Ovary (tissue), 3 donors: ENCODE results near the gene PCBP3.
"Not testable (repeated sequence)": the region's sequence is repeated elsewhere in the genome, so short reads cannot be mapped to it uniquely, and the experiment has no call there.

Source experiments
- EP300 ChIP-seq: sonication (generic); formaldehyde crosslinking; IDR thresholded peaks from one replicate; pipeline ENCODE4 v1.6.1; 2017; ENCODE audit warnings: antibody characterized with exemption
- POLR2A ChIP-seq: fragments of 450-650 bp; IDR thresholded peaks from one replicate; pipeline ENCODE4 v1.6.1; 2017; ENCODE audit warnings: antibody characterized with exemption, mild to moderate bottlenecking, moderate library complexity
- TF ChIP-seq, protein P1 (sequence below), 3 donors: fragments of 450-650 bp in 2 of 3; fragments of 200-600 bp in 1 of 3; IDR thresholded peaks; one replicate each; pipeline versions ENCODE4 v1.5.1 to v1.8.0; 2016 to 2022; ENCODE audit warnings: antibody characterized with exemption in 3 of 3, mild to moderate bottlenecking in 1 of 3
- donor health status: DM: no; HTN: no; CAD: no.

DNA sequence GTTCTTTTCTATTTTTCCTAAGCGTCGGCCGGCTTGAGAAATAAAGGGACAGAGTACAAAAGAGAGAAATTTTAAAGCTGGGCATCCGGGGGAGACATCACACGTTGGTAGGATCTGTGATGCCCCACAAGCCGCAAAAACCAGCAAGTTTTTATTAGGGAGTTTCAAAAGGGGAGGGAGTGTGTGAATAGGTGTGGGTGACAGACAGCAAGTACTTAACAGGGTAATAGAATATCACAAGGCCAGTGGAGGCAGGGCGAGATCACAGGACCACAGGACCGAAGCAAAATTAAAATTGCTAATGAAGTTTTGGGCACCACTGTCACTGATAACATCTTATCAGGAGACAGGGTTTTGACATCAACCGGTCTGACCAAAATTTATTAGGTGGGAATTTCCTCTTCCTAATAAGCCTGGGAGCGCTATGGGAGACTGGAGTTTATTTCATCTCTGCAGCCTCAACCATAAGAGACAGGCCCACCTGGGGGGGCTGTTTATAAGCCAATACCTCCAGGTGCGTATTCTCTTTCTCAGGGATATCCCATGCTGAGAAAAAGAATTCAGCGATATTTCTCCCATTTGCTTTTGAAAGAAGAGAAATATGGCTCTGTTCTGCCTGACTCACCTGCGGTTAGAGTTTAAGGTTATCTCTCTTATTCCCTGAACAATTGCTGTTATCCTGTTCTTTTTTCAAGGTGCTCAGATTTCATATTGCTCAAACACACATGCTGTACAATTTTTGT is 332.3 kb downstream of the PCBP3 start:
- TF ChIP-seq, protein P1, sequence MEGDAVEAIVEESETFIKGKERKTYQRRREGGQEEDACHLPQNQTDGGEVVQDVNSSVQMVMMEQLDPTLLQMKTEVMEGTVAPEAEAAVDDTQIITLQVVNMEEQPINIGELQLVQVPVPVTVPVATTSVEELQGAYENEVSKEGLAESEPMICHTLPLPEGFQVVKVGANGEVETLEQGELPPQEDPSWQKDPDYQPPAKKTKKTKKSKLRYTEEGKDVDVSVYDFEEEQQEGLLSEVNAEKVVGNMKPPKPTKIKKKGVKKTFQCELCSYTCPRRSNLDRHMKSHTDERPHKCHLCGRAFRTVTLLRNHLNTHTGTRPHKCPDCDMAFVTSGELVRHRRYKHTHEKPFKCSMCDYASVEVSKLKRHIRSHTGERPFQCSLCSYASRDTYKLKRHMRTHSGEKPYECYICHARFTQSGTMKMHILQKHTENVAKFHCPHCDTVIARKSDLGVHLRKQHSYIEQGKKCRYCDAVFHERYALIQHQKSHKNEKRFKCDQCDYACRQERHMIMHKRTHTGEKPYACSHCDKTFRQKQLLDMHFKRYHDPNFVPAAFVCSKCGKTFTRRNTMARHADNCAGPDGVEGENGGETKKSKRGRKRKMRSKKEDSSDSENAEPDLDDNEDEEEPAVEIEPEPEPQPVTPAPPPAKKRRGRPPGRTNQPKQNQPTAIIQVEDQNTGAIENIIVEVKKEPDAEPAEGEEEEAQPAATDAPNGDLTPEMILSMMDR (IDR thresholded peaks at IDR 0.05) = not testable (repeated sequence)
- TF ChIP-seq POLR2A, EP300: not testable (repeated sequence)
